ENCODE measurements around the gene ALDH3A1.

Gene ALDH3A1

GRCh38 chr17:19781488-19782458, 33.7 kb upstream of the ALDH3A1 start:
- no peak overlapping the region for H3K4me3 ChIP-seq (ENCODE audit: low read depth, low read length)
- DNase-seq (ENCODE audit: low read depth): no peak
- no peak for TF ChIP-seq POLR2A (IDR thresholded peaks at IDR 0.05; ENCODE audit: extremely low read depth, insufficient read length)

DNA sequence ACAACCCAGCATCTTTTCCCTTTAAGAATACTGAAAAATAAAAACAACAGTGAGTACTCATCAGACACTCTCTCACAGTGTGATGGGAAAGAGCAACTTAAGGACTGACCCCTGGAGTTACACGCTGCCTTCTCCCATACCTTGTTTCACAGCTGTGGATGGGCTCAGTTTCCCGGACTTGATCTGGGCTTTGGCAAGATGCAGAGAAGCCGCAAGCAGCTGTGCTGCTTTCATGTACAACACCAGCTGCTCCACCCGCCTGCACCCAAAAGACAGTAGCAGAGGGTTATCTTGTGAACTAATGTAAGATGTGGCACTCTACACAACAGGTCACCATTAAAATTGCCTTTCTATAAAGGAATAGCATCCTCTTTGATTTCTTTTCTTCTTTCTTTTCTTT, 32.7 kb upstream of the ALDH3A1 start:
- no peak for DNase-seq (ENCODE audit: low read depth)
- no peak for TF ChIP-seq MYC (IDR thresholded peaks at IDR 0.05; ENCODE audit: low read depth, low read length)
- no peak for TF ChIP-seq POLR2A (IDR thresholded peaks at IDR 0.05; ENCODE audit: extremely low read depth, insufficient read length)
- no peak for TF ChIP-seq MAX (IDR thresholded peaks at IDR 0.05; ENCODE audit: low read depth, low read length)
- TF ChIP-seq, protein P1, sequence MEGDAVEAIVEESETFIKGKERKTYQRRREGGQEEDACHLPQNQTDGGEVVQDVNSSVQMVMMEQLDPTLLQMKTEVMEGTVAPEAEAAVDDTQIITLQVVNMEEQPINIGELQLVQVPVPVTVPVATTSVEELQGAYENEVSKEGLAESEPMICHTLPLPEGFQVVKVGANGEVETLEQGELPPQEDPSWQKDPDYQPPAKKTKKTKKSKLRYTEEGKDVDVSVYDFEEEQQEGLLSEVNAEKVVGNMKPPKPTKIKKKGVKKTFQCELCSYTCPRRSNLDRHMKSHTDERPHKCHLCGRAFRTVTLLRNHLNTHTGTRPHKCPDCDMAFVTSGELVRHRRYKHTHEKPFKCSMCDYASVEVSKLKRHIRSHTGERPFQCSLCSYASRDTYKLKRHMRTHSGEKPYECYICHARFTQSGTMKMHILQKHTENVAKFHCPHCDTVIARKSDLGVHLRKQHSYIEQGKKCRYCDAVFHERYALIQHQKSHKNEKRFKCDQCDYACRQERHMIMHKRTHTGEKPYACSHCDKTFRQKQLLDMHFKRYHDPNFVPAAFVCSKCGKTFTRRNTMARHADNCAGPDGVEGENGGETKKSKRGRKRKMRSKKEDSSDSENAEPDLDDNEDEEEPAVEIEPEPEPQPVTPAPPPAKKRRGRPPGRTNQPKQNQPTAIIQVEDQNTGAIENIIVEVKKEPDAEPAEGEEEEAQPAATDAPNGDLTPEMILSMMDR (IDR thresholded peaks at IDR 0.05; ENCODE audit: low read depth, low read length): no peak
- no peak overlapping the region for H3K4me3 ChIP-seq (ENCODE audit: low read depth, low read length)

DNA sequence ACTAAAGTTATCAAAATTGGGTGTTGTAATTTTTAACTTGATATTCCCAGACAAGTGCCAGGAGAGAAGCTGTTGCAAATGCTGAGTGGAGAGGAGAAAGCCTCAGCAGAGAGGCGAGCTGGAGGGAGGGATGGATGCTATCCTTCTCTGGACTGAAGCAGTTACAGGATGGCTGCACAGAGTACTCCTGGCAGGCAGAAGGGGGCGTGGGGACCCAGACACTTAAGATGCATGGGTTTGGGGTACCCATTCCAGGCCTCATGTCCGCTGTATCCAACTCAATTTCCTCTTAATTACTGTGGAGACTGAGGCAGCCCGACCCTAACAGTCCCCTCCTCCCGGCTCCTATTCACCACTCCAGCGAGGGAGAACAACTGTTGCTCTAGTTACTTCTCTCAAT, 25.4 kb upstream of the ALDH3A1 start:
- DNase-seq (ENCODE audit: low read depth): no peak
- H3K4me3 ChIP-seq (ENCODE audit: low read depth, low read length): no peak overlapping the region
- no peak for TF ChIP-seq POLR2A (IDR thresholded peaks at IDR 0.05; ENCODE audit: extremely low read depth, insufficient read length)
- no peak for TF ChIP-seq MYC (IDR thresholded peaks at IDR 0.05; ENCODE audit: low read depth, low read length)
- no peak for TF ChIP-seq MAX (IDR thresholded peaks at IDR 0.05; ENCODE audit: low read depth, low read length)
- TF ChIP-seq, protein P1 (IDR thresholded peaks at IDR 0.05; ENCODE audit: low read depth, low read length): no peak

DNA sequence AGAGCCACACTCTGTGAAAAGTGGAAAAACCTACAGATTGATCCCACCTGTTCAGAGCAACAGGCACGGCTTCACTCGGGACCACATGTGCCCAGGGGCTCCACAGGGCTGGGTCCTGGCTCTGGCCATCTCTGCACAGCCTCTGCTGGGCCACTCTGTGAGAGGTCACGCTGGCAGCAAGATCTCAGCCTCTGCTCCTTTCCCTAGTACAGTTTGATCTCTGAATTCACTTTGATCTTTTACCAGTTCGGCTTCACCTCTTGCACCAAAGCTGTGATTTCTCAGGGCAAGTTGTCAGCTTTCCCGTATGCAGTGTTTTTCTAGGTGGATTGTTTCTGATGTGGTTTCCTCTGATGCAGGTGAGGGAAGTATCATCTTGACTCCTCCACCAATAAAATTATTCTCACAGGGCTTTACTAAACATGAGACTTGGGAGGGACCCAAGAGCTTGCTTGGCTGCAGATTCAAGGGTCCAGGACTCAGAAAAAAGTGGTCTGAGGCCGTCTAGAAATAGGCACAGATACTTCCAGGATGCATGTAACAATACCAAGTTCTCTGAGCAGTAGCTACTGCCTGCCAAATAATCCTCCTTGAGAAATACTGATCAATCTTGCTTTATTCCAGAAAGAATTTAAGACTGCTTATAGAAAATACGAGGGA, 24.0 kb upstream of the ALDH3A1 start:
- no peak overlapping the region for H3K4me3 ChIP-seq (ENCODE audit: low read depth, low read length)
- DNase-seq (ENCODE audit: low read depth): no peak
- TF ChIP-seq, protein P1 (IDR thresholded peaks at IDR 0.05; ENCODE audit: low read depth, low read length): no peak
- TF ChIP-seq MAX (IDR thresholded peaks at IDR 0.05; ENCODE audit: low read depth, low read length) (no peak), MYC (IDR thresholded peaks at IDR 0.05; ENCODE audit: low read depth, low read length) (no peak), POLR2A (IDR thresholded peaks at IDR 0.05; ENCODE audit: extremely low read depth, insufficient read length) (no peak)

GRCh38 chr17:19770985-19771735, 23.1 kb upstream of the ALDH3A1 start:
- DNase-seq (ENCODE audit: low read depth): no peak
- TF ChIP-seq MAX (IDR thresholded peaks at IDR 0.05; ENCODE audit: low read depth, low read length) (no peak), MYC (IDR thresholded peaks at IDR 0.05; ENCODE audit: low read depth, low read length) (no peak), POLR2A (IDR thresholded peaks at IDR 0.05; ENCODE audit: extremely low read depth, insufficient read length) (no peak)
- TF ChIP-seq, protein P1 (IDR thresholded peaks at IDR 0.05; ENCODE audit: low read depth, low read length): no peak
- no peak overlapping the region for H3K4me3 ChIP-seq (ENCODE audit: low read depth, low read length)

All from NB4 (cell line).